Measurements from ENCODE around the gene SDHA. TPM values are rescaled to one million over a fixed set of nuclear protein-coding genes. Genes with fewer than 3 reads are reported as not detected.

Gene SDHA
- total RNA-seq, 1 donor from 2014 or later = 75.0 TPM

DNA sequence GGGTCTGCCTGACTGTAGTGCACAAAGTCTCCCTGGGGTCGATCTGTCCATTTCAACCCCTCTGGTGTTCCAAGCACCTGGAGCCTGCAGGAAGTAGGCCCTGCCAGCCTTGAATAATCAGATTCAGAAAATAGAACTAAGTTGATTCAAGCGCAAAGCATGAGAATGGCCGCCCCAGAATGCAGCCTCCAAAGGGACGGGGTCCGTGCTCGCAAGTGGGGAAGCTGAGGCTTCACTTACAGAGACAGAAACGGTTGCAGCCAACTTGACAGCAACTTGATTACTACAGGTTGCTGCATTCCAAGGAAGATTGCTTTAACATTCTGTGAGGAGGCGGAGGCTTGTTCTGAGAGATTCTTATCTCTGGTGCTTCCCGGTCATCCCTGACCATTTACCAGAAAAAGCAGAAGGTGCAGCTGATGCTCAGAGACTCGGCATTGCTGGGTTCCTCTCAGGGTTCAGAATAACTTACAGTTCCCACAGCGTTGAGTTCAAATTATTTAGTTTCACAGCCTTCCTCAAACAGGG is 41.8 kb upstream of the SDHA start:
- DNase-seq (ENCODE audit: low read depth) = no peak
- H3K36me3 ChIP-seq (ENCODE audit: control insufficient read depth, insufficient read depth, low read length) = no peaks in the 10 kb centered on the region
- H3K4me3 ChIP-seq (ENCODE audit: low read depth, low read length) = no peak overlapping the region
- TF ChIP-seq, protein P1, sequence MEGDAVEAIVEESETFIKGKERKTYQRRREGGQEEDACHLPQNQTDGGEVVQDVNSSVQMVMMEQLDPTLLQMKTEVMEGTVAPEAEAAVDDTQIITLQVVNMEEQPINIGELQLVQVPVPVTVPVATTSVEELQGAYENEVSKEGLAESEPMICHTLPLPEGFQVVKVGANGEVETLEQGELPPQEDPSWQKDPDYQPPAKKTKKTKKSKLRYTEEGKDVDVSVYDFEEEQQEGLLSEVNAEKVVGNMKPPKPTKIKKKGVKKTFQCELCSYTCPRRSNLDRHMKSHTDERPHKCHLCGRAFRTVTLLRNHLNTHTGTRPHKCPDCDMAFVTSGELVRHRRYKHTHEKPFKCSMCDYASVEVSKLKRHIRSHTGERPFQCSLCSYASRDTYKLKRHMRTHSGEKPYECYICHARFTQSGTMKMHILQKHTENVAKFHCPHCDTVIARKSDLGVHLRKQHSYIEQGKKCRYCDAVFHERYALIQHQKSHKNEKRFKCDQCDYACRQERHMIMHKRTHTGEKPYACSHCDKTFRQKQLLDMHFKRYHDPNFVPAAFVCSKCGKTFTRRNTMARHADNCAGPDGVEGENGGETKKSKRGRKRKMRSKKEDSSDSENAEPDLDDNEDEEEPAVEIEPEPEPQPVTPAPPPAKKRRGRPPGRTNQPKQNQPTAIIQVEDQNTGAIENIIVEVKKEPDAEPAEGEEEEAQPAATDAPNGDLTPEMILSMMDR (IDR thresholded peaks at IDR 0.05; ENCODE audit: insufficient read depth, low read length, poor library complexity, severe bottlenecking) = no peak
- H3K27me3 ChIP-seq (ENCODE audit: control insufficient read depth, insufficient read depth, low read length) = peaks cover 7% of the 10 kb centered on the region

DNA sequence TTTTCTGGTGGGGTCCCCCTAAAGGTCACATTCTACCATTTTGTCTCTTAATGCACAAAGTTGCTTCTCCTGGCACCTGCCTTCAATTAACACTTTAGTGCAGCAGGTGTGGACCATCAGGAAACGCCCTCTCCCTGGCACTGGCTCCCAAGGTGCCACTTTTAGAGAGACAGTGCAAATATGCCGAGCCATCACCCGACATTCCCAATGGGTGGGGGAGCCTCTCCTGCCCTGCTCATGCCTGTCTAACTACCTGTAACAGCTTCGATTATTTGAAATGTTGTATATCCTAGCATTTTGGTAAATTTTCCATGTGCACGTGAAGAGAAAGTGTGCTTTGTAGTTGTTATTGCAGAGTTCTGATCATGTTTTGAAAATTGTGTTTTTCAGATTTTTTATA is 40.0 kb upstream of the SDHA start:
- Histone ChIP-seq H3K36me3 (ENCODE audit: control insufficient read depth, insufficient read depth, low read length) (no peaks in the 10 kb centered on the region), H3K27me3 (ENCODE audit: control insufficient read depth, insufficient read depth, low read length) (peaks cover 7% of the 10 kb centered on the region), H3K4me3 (ENCODE audit: low read depth, low read length) (no peak overlapping the region)
- TF ChIP-seq, protein P1 (IDR thresholded peaks at IDR 0.05; ENCODE audit: insufficient read depth, low read length, poor library complexity, severe bottlenecking) = no peak
- DNase-seq (ENCODE audit: low read depth) = no peak

DNA sequence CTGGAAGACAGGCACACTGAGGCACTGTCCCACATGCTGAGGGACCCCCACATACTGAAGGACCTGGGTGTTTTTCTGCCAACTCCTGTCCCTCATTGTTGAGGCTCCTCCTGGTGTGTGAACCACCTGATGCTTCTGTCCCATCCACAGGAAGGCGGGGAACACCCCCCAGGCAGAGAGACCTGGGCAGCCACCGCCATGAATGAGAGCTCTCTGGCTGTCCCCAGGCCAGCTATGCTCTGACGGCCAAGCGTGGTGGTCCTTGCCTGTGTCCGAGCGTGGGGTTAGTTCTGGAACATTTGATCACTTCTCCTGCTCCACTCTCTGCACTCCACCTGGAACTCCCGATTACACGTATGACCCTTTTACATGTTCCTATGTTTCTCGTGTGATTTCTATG is 38.7 kb upstream of the SDHA start:
- no peak overlapping the region for H3K4me3 ChIP-seq (ENCODE audit: low read depth, low read length)
- TF ChIP-seq, protein P1 (IDR thresholded peaks at IDR 0.05; ENCODE audit: insufficient read depth, low read length, poor library complexity, severe bottlenecking) = no peak
- DNase-seq (ENCODE audit: low read depth) = no peak
- H3K27me3 ChIP-seq (ENCODE audit: control insufficient read depth, insufficient read depth, low read length) = peaks cover 4% of the 10 kb centered on the region
- no peaks in the 10 kb centered on the region for H3K36me3 ChIP-seq (ENCODE audit: control insufficient read depth, insufficient read depth, low read length)

DNA sequence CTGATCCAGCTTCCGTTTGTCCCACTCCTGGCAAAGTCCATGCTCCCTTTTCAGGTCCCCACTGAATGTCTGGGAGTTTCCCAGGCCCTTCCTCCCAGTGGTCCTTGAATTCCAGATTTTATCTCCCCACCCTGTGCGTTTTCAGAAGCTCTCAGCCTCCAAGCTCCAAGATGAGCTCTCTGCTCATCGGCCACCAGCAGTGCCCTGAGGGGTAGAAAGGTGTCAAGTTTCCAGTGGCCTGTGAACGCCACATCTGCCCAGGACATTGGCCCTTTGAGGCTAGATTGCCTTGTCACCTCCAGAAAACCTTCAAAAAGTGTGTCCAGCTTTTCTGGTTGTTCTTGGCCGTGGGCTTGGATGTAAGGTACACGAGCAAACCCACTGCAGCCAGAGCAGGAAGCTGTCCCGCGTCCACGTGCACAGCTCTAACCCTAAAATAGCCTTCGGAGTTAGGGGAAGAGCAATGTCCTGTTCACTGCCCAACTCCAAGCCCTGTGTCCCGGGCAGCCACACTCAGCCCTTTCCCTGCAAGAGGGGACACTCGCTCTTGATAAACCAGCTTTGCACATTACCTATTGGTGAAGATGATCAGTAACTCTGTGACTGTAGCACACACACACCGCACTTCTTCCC is 37.7 kb upstream of the SDHA start:
- peaks cover 4% of the 10 kb centered on the region for H3K27me3 ChIP-seq (ENCODE audit: control insufficient read depth, insufficient read depth, low read length)
- TF ChIP-seq, protein P1 (IDR thresholded peaks at IDR 0.05; ENCODE audit: insufficient read depth, low read length, poor library complexity, severe bottlenecking) = no peak
- no peak for DNase-seq (ENCODE audit: low read depth)
- no peaks in the 10 kb centered on the region for H3K36me3 ChIP-seq (ENCODE audit: control insufficient read depth, insufficient read depth, low read length)
- no peak overlapping the region for H3K4me3 ChIP-seq (ENCODE audit: low read depth, low read length)

DNA sequence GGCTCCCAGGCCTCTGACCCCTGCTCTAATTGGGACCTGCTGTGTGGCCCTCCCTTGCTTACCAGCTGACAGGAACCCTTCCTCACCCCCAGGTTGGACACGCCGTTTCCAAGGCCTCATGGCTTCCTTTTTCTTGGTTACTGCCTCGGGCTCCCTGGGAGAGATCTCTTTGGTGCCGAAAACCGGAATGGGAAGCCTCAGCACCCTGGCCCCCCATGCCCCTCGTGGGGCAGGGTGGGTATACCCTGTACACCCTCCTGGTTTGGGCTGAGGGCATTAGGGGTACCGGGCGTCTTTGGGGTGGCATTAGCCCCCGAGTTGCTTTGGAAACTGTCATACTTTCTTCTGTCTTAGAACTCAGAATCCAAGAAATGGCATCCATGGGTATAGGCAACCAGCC is 37.0 kb upstream of the SDHA start:
- no peaks in the 10 kb centered on the region for H3K36me3 ChIP-seq (ENCODE audit: control insufficient read depth, insufficient read depth, low read length)
- no peak overlapping the region for H3K4me3 ChIP-seq (ENCODE audit: low read depth, low read length)
- H3K27me3 ChIP-seq (ENCODE audit: control insufficient read depth, insufficient read depth, low read length) = peaks cover 4% of the 10 kb centered on the region
- TF ChIP-seq, protein P1 (IDR thresholded peaks at IDR 0.05; ENCODE audit: insufficient read depth, low read length, poor library complexity, severe bottlenecking) = no peak
- no peak for DNase-seq (ENCODE audit: low read depth)

DNA sequence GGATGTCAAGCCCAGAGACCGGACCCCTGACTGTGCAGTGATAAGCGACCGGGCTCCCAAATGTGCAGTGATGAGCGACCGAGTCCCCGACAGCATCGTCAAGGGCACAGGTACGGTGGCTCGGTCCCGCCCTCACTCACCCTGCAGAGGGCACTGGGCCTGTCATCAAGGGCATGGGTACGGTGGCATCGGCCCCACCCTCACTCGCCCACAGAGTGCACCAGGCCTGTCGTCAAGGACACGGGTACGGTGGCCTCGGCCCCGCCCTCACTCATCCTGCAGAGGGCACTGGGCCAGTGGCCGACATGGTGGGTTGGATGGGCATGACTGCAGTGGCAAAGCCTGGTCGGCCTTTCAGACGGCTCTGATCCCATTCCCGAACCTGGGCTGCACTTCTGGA is 36.6 kb upstream of the SDHA start:
- Histone ChIP-seq H3K4me3 (ENCODE audit: low read depth, low read length) (no peak overlapping the region), H3K27me3 (ENCODE audit: control insufficient read depth, insufficient read depth, low read length) (peaks cover 4% of the 10 kb centered on the region), H3K36me3 (ENCODE audit: control insufficient read depth, insufficient read depth, low read length) (no peaks in the 10 kb centered on the region)
- TF ChIP-seq, protein P1 (IDR thresholded peaks at IDR 0.05; ENCODE audit: insufficient read depth, low read length, poor library complexity, severe bottlenecking) = no peak
- no peak for DNase-seq (ENCODE audit: low read depth)
